ENCODE measurements around the gene CXCR2.
"Not testable (repeated sequence)": the region's sequence is repeated elsewhere in the genome, so short reads cannot be mapped to it uniquely, and the experiment has no call there.

CXCR2 gene

DNA sequence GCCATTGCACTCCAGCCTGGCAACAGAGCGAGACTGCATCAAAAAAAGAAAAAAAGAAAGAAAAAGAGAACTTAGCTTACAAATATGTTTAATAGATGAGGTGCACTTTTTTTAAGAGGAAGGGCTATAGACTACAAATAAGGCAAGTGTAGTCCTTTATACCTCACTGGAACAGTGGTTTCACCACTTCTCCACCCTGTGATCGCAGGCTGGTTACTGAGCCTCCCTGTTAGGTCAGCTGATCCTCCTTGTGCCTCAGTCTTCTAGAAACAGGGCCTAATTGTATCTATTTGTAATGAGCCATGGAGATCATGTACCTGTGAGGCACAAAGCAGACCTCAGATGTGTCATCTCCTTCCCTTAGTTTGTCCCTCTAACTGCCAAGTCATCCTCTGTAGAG is 4.5 kb downstream of the CXCR2 start:
- no peak for DNase-seq (ENCODE audit: low read depth in 2 of 2)

DNA sequence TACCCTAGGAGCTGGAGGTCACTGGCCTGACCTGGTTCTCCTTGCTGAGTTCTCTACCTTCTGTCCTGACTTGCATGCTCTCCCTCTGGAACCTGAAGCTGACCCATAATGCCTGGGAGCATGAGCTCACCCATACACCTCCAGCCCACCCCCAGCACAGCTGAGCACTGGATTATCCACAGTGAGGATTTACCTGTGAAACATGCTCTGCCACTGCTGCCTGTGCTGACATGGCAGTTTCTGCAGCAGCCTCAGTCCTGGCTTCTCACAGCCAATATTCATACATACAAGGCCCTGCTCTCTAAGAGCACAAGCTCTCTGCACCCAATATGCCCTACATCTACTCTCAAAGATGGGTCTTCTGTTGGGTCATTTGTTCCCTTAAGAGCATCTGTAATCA is 5.0 kb downstream of the CXCR2 start:
- no peak for DNase-seq (ENCODE audit: low read depth in 2 of 2)

DNA sequence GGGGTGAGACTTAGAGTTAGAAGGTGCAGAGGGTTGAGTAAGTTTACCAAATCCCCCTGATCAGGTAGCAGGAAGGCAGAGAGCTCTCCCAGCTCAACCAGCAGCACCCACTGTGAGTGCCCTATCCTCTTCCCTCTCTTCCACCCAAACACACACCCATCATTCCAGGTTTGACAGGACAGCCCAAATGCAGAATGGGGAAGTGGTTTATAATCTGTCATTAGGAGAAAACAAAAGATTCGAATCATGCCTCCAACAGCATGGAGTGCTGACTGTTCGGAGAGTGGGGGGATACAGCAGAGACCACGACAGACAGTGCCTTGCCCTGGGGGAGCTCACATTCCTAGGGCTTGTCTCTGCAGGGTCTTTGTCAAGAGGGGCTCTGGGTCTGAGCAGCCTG is 11.7 kb downstream of the CXCR2 start:
- DNase-seq (ENCODE audit: low read depth in 2 of 2), result no peak

DNA sequence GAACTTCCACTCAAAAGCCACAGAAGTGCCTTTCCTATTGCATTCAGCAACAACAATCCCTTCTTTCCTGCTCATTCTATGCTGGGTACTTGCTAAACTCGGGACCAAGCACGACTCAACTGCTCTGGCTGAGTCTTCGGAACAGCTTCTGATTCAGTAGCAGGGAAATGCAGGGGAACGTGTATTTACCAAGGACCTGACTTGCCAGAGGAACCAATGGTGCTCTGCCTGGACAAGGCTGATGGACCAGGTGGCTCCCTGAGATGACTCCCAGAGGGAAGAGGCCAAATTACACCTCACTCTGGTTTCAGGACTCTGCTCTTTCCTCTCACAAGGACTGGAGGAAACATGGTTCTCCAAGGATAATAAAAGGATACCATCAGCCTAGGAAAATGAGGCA is 12.2 kb downstream of the CXCR2 start:
- DNase-seq (ENCODE audit: low read depth in 2 of 2), result no peak

DNA sequence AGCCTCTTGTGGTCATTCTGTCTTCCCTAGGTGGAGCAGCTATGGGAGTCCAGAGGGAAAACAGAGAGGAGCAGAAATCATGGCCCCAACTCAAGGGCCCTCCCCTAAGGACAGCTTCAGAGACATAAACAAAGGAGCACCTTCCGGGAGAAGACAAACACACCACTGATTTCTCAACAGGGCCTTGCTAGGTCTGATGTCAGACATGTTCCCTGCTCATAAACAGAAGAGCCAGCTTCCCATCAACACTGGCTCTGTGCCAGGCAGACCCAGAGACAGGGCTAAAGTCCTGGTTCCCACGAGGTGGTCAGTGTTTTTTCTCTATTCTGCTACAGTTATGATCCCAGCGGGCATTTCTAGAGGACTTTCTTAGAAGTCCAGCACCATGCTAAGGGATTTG is 19.3 kb downstream of the CXCR2 start:
- DNase-seq (ENCODE audit: low read depth in 2 of 2), result no peak

DNA sequence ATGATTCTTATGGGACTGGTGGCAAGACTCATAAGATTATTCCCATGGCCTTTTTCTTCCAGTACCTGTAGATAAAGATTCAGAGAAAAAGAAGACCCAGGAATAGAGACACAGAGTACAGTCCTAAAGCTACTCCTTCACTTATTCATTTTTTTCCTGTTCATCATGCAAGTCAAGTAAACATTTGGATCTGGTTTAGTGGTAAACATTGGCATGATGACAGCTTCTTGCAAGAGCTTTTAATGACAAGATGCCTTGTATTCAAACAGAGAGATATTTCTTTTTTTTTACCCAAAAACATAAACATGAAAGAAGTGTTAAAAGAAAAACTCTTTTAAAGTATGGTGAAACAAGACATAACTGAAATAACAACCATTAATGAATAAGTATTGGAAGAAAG is 20.2 kb downstream of the CXCR2 start:
- DNase-seq (ENCODE audit: low read depth in 2 of 2), result no peak

DNA sequence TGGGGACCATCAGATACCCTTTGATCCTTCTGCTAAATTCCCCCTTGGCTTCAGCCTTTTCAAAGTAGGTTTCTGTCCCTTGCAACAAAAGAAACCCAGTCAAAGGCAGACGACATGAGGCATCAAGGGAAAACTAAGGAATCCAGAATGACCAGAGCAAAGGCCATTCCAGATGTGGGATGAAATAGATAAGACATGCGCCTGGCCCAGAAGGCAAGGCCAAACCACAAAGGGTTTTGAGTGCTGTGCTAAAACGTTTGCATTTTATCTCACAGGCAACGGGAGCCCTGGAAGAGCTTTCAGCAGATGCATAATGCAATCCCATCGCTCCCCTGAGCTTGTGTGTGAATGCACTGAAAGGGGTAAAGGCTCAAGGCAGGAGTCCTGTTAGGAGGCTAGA is 23.3 kb downstream of the CXCR2 start:
- DNase-seq (ENCODE audit: low read depth in 2 of 2), result no peak

DNA sequence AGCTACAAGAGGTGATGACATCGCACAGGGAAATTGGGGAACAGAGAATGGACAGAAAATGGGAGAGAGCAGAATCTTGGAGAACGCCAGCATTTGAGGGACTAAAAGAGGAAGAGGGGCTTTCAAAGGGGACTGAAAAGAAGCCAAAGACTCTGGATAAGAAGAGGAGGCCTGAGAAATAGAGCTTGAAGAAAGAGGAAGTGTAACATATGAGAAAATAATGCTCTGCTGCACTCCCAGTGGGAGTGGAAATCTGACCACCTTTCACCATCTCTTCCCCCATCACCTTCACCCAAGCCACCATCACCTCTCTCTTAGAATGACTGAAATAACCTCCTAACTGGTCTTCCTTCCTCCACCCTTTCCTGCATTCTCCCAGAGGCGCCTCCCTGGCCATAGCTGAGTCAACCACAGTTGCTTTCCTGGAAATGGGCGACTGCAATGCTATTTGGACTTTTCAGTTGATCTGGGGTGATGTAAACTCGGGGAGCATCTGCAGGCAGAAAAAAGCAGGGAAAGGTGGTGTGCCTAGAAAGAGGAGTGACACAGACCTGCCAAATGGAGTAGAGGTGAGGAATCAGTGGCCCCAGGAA is 24.1 kb downstream of the CXCR2 start:
- DNase-seq (ENCODE audit: low read depth in 2 of 2), result no peak

DNA sequence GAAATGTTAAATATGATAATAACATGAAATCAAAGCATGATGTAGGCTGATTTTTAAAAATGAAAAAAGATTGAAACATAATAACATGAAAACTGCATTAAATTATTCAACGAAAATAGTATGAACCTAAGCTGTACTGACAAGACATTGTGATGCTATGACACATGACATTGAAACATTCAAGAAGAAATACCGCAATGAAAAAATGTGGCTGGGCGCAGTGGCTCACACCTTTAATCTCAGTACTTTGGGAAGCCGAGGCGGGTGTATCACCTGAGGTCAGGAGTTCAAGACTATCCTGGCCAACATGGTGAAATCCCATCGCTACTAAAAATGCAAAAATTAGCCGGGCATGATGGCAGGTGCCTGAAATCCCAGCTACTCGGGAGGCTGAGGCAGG is 26.3 kb downstream of the CXCR2 start:
- no peak for DNase-seq (ENCODE audit: low read depth in 2 of 2)

DNA sequence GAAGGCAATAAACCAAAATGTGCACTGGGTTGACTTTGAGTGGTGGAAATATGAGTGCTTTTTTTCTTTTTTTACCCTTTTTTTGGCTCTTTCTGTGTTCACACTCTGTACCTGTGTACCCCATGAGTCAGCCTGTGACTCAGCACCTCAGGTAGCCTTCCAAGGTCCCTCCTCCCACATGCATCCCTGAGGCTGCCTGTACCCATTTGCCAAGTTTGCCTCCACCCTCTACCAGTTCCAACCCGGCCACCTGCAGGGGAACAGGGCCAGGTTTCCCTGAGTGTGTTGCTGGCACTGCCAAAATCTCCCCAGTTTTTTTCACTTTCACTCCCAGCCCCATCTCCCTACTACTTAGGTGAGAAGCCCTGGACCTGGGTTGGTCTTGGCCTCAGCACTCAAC is 26.9 kb downstream of the CXCR2 start:
- DNase-seq (ENCODE audit: low read depth in 2 of 2), result no peak

DNA sequence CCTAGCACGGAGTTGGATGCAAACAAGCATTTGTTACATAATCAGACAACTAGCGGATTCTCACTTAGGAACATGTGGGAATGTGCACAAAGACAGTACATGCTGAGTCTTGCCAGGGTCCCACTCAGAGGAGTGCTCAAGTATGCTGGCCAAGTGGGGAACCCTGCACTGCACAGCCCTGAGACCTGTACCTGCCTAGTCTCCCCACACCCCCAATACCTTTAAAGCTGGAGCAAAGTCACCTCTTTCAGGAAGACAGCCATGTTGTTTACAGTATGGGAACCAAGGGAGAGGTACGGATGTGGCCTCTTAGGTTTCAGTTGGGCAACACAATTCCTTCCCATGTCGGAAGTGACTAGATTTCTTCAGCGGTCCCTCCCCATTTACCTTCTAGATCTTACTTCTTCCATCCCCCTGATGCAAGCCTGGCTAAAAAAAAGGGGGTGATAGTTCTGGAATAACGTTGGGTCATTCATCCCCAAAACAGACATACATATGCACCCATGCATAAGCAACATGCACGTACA is 30.2 kb downstream of the CXCR2 start:
- no peak for DNase-seq (ENCODE audit: low read depth in 2 of 2)

DNA sequence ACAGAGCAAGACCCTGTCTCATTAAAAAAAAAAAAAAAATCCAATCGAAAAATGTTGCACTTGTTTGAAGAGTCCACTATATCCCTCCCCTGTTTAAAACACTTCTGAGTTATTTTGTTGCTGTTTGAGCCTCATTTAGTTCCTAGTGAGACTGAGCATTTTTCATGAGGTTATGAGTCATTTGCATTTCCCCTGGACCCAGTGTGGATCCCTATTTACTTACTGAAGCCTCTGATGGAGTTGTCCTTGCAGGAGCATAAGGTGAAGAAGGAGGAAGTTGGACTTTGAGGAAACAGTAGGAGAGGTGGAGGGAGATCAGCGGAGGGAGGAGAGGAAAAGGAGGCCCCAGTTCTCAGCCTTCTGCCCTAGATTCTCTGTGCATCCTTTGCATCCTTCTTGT is 35.8 kb downstream of the CXCR2 start:
- DNase-seq (ENCODE audit: low read depth in 2 of 2), result no peak

DNA sequence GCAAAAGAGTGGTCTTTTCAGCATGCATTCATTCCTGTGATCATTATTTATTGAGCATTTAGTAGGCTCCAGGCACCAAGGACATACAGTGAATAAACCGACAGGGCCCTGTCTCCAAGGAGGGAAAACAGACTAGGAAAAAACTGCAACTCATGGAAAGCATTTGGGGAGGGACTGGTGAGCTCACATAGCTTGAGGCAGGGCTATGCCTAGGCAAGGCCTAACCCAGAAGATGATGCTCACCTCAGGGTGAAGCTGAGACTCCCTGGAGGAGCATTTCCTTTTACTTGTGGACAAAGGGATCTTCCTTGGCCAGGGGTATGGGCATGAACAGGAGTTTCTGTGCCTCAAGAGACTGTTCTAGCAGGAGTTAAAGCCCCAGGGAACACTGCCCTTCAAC is 37.0 kb downstream of the CXCR2 start:
- DNase-seq (ENCODE audit: low read depth in 2 of 2), result no peak

DNA sequence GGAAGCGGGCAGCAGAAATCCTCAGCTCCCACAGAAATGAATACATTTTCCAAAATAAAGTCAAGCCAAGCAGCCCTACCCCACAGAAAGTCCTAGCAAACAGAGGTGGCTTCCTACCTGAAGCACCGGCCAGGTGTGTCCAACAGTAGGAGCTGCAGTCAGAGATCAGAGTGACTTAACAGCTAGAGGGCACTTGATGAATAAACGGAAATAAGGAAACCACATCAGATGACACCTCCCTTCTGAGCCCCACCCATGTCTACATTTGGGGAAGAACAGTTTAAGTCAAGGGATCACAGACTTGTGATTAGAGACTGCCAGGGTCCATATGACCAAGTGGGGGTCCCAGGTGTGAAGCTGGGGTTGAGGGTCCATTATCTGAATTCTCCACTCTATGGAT is 41.0 kb downstream of the CXCR2 start, which contains the start of gene CXCR1:
Gene CXCR1 (minus strand): TSS at position 172 of the 400 bp plus-strand sequence. CDS start 1,751 bp downstream, outside the sequence.
- DNase-seq (ENCODE audit: low read depth in 2 of 2), result peak in 1 of 2 donors; percentile 13

DNA sequence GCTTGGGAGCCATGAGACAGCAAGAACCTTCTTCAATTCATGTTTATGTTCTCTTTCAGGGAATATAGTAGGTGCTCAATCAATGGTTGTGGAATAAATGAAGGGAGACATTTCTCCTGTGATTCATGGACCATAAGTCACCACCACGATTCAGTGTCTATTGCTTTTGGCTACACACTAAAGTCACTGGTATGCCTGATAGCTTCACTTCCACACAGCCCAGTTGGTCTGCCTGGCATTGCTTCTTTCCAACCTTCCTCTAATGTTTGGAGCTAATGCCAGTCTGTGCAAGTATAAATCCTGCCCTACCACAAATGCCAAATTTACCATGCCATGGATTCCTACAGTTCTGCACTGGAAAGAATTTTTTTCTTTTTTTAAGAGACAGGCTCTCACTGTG is 42.2 kb downstream of the CXCR2 start:
- no peak for DNase-seq (ENCODE audit: low read depth in 2 of 2)

DNA sequence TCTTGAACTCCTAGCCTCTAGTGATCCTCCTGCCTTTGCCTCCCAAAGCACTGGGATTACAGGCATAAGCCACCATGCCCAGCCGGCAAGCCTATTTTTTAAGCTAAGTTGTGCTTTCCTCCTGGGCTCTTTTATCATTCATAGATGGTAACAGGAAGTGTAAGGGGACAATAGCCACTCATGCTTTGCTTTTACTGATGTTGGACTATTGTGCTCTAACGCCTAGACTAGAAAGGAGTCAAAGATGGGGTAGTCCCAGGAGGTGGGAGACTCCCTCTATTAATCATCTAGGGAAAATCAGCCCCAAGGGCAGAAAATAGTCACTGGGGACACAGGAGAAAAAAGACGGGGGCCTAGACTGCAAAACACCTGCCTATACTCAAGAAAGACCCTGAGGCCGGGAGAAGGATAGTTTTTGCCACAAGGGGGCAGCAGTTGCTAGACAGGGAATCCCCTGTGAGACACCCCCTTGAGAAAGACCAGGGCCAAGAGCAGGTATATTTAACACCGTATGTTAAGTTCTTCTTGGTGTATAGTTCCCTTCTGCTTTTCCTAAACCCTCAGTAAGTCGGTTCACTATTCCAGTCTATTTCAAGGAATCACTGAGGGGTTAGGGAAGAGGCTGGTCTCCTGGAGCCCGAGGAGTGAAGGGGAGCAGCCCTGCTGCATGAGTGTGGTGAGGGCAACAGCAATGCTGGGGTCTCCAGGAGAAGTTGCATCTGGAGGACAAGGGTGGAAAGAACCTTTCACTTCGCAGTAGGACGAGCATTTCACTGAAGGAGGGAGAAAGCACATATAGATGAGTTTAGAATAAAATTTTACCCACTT is 43.0 kb downstream of the CXCR2 start:
- peak; percentile 37 to 68 for DNase-seq (ENCODE audit: low read depth in 2 of 2)

DNA sequence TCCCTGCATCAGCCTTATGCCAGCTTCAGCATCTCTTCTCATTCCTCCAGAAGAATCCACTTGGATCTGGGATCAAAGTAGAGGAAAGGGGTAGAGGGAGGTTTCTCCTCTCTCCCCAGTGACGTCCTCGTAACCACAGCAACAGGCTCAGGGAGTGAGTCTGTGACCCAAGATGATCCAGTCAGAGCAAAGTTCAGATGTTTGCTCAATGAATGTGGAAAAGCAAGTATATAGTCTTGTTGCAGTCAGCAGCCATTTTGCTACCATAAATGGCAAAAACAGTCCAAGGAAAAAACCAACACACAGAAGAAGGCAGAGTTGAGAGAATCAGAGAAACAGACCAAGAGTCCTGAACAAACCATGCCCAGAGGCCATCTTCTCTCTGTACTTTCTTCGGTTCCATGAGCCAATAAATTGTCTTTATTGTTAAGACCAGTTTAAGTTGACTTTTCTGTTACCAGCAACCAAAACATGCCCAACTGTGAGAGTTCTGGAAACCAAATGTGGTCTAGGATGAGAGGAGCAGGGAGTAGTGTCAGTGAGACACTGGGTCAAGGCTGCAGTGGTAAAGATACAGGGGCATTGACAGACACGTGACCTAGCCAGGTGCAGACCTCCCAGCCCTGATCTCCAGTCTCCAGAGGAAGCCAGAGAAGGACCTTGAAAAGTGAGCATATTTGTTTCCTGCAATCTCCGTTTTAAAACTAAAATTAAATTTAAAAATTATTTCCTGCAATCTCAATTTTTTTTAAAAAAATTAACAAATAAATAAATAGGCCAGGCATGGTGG is 44.1 kb downstream of the CXCR2 start:
- DNase-seq (ENCODE audit: low read depth in 2 of 2), result no peak

DNA sequence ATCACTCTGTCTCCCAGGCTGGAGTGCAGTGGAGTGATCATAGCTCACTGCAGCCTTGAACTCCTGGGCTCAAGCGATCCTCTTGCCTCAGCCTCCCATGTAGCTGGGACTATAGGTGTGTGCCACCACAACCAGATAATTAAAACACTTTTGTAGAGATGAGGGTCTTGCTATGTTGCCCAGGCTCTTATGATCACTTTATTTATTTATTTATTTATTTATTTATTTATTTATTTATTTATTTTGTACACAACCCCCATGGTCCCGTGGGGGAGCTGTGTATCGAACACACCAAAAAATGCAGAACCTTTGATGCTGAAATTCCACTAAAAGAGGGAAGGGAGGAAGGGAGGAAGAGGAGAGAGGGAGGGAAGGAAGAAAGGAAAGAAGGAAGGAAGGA is 45.9 kb downstream of the CXCR2 start:
- DNase-seq (ENCODE audit: low read depth in 2 of 2), result not testable (repeated sequence)

DNA sequence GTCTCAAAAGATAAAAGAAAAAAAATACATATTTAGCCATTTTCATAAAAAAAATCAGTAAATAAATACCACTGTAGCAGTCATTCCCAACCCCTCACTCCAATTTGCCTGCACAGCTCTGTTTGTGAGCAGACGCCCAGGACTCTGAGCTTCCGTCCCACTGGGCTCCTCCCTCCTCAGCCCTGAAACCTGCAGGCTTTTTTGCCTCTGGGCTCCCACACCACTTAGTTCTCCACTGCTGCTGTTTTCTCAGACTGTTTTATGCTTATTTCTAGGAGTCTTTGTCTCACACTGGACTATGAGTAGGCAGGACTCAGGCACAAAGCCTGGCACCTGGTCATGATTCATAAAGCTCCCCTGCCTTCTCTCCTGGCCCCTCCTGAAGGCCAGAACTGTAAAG is 47.0 kb downstream of the CXCR2 start:
- no peak for DNase-seq (ENCODE audit: low read depth in 2 of 2)

DNA sequence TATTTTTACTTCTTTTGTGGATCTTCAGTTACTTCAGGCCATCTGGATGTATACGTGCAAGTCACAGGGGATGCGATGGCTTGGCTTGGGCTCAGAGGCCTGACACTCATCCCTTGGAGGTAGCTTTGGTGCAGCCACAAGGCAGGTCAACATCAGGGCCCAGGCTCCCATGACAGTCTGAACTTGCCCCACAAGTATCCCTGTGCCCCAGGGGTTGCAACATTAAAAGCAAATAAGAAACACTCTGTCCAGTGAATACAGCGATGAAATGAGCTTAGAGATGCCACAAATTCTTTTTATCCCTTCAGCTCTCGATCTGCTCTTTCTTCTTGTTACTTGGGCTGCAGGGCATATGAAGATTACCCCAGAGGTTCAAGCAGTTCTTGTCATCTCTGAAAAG is 54.0 kb downstream of the CXCR2 start:
- DNase-seq (ENCODE audit: low read depth in 2 of 2), result no peak

DNA sequence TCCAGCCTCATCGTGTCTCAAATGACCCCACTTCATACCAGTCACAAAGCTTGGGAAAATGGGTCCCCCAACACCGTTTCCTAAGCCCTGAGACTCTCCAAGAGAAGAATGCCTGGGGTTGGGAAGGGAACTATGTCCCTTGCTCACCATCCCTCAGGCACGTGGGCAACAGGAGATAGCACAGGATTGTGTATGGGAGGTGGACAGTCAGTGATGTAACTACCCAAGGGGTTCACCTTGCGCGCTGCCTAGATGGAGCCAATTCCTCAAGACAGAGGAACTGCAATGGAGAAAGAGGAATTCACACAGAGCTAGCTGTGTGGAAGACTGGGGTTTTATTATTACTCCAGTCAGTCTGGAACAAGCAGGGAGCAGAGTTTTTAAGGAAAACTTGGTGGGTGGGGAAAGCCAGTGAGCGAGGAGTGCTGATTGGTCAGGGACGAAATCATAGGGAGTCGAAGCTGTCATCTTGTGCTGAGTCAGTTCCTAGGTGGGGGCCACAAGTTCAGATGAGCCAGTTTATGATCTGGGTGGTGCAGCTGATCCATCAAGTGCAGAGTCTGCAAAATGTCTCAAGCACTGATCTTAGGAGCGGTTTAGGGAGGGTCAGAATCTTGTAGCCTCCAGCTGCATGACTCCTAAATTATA is 54.8 kb downstream of the CXCR2 start:
- DNase-seq (ENCODE audit: low read depth in 2 of 2), result no peak

DNA sequence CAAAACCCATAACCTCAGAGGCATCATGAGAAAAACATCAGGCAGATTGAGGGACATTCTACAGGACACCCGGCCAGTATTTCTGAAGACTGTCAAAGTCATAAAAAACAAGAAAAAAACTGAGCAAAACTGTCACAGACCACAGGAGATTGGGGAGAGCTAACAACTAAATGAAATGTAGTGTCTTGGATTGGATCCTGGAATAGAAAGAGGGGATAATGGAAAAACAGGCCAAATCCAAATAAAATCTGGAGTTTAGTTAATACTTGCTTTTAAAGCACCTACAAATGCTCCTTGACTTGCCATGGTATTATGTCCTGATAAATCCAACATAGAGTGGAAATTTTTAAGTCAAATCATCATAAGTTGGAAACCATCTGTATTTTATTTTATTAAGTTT is 58.5 kb downstream of the CXCR2 start:
- no peak for DNase-seq (ENCODE audit: low read depth in 2 of 2)

Measured in stimulated activated CD4-positive, alpha-beta T cell treated with anti-CD3 and anti-CD28 coated beads, Interleukin-15, amount 100 ng/mL, for 48 hours (primary cell).